Measurements from ENCODE around the gene PSPC1.

GRCh38 chr13:19720039-19720438, 62.7 kb downstream of the PSPC1 start:
- TF ChIP-seq POLR2A (IDR thresholded peaks at IDR 0.05) (no peak), CTCF (IDR thresholded peaks at IDR 0.05) (no peak), POLR2AphosphoS5 (IDR thresholded peaks at IDR 0.05) (no peak)

Data from prostate gland (tissue), 2 donors.